Renal cortex interstitium (tissue), 11 donors: ENCODE data around the gene BAMBI. TPM values are rescaled to one million over a fixed set of nuclear protein-coding genes. Genes with fewer than 3 reads are reported as not detected.

Experiments
- DNase-seq, 11 donors: peaks; one replicate each; pipeline ENCODE4 v3.0.0-alpha.2; 2013; ENCODE audit warnings: low read depth in 9 of 11, low spot score in 4 of 11; ENCODE audit errors: extremely low read depth in 1 of 11
- polyA plus RNA-seq, 3 donors: library from polyadenylated mRNA; unstranded; fragments of 120-200 nt; gene quantifications; one replicate each; pipeline ENCODE4 v1.2.1, GENCODE V29; 2013; ENCODE audit not compliant: insufficient read length in 3 of 3

The BAMBI gene
- polyA plus RNA-seq, 3 donors, result 38.4 to 46.7 (median 42.2) TPM

- no peak for DNase-seq
Measured at GRCh38 chr10:28716748-28717147, 39.4 kb downstream of the BAMBI start.

DNA sequence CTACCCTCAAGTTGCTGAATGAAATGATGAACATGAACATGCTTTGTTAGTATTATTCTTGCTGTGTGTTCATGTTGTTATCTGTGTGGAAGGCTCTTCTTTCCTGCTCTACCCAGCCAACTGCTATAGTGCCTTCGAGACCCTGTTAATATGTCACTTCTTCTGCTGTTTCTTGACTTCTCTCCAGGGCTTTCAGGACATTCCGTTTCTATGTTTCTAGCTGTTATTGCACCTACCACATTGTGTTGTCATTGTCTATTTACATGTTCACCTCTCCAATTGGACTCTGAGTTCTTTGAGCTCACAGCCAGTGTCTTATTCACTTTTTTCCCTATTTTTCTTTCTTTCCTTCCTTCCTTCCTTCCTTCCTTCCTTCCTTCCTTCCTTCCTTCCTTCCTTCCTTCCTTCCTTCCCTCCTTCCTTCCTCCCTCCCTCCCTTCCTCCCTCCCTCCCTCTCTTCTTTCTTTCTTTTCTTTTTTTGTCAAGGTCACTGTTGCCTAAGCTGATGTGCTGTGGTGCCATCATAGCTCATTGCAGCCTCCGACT, 40.4 kb downstream of the BAMBI start:
- DNase-seq, result no peak

GRCh38 chr10:28719789-28720436, 42.6 kb downstream of the BAMBI start:
- no peak for DNase-seq

DNA sequence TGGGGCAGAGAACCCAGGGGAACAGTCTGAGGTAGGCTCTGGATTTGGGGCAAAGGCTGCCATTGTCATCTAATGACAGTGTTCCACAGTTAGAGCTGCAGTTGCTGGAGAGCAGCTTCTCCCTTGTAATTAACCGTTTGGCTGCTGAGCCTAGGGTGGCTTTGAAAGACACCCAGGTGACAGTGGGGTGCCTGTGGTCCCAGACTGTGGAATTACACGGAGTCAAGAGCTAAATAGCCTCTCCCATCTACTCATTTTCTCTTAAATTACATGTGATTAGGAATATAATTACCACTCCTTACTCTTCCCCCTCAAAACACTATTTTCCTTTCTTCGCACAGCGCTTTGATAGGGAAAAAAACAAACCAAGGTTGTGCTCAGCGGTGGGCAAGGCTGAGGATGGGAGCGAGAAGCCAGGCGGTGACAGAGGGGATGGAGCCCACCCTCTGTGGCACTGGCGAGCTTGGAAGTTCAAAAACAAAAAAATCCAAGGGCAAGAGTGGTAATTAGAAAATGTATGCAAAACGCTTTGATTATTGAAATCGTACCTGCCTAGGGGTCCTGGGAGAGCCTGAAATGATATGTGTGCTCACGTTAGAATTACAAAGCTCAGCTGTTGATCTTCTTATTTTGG, 44.1 kb downstream of the BAMBI start:
- DNase-seq, result no peak

GRCh38 chr10:28722065-28722803, 44.9 kb downstream of the BAMBI start:
- DNase-seq, result peak in 4 of 11 donors; percentile 30 to 43 (median 32)

GRCh38 chr10:28728366-28728765, 51.0 kb downstream of the BAMBI start:
- no peak for DNase-seq

- no peak for DNase-seq
Measured at GRCh38 chr10:28730031-28730778, 52.9 kb downstream of the BAMBI start.

DNA sequence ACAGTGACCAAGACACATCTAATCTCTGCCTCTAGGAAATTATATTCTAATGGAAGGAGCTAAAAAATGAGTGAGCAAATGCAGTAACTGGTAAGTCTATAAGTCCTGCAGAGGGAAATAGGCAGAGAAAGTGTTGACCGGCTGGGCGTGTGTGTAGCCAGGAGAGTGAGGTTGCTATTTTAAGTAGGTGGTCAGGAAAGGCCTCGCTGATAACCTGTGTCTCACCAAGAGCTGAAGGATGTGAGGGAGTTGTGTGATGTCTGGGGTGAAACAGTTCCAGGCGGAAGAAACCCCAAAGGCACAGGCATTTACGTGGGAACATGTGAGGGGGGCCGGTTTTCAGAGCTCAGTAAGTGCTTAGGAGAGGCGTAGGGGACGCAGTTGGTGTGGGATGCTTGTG, 54.8 kb downstream of the BAMBI start:
- DNase-seq, result no peak

Other genes starting within 250 kb of the BAMBI start
- 100 to 1,000 TPM; 150 to 164 (median 158) TPM for gene WAC, start 144.4 kb upstream of the BAMBI start, polyA plus RNA-seq